Measurements from ENCODE around the gene LARP4. TPM values are rescaled to one million over a fixed set of nuclear protein-coding genes. Genes with fewer than 3 reads are reported as not detected.

Gene LARP4
- total RNA-seq, 2 experiments from 2014 or later, result 32.9 to 84.1 TPM

GRCh38 chr12:50504798-50505674, 104.4 kb downstream of the LARP4 start, which contains the start of gene DIP2B:
Gene DIP2B (plus strand): TSS chr12:50504985. CDS start chr12:50505141, 156 bp downstream.
- Histone ChIP-seq H3K4me1 (ENCODE audit: insufficient read depth, low read length, poor library complexity, severe bottlenecking) (peaks cover 11% of the 10 kb centered on the region), H3K4me3 (ENCODE audit: low read depth, low read length, poor library complexity, severe bottlenecking) (peak within 1 kb of the TSS; percentile 91)
- POLR2A ChIA-PET, result interaction anchor here (0.6 to 2.1 kb wide), 5 partner anchors 15 to 159 kb away, joined by 3 to 14 read pairs (median 7); no protein-coding TSS in a partner anchor

GRCh38 chr12:50505675-50506530, 105.2 kb downstream of the LARP4 start:
- Histone ChIP-seq H3K4me1 (ENCODE audit: insufficient read depth, low read length, poor library complexity, severe bottlenecking) (peaks cover 11% of the 10 kb centered on the region), H3K9me3 (ENCODE audit: low read length) (no peaks in the 10 kb centered on the region), H3K79me2 (ENCODE audit: insufficient read depth, low read depth, low read length) (peaks cover 34% of the 10 kb centered on the region; the same call in 1 of the 2 replicates), H3K4me2 (ENCODE audit: low read length) (peak overlapping the region; percentile 80), H3K36me3 (ENCODE audit: insufficient read depth, low read length) (no peaks in the 10 kb centered on the region), H3K4me3 (ENCODE audit: low read depth, low read length, poor library complexity, severe bottlenecking) (peak overlapping the region; percentile 91), H2AFZ (ENCODE audit: low read length) (peak overlapping the region; percentile 55), H3K27ac (ENCODE audit: low read depth, low read length, poor library complexity, severe bottlenecking) (peak overlapping the region; percentile 56), H4K20me1 (ENCODE audit: insufficient read depth, low read length) (peaks cover 14% of the 10 kb centered on the region), H3K9me2 (ENCODE audit: insufficient read depth, low read length) (no peaks in the 10 kb centered on the region)
- TF ChIP-seq CTCF (conservative IDR thresholded peaks at IDR 0.05; ENCODE audit: low read length) (no peak), EZH2phosphoT487 (IDR thresholded peaks at IDR 0.05; ENCODE audit: borderline replicate concordance, low read depth, low read length) (no peak)
- DNase-seq (ENCODE audit: low spot score), result peak; percentile 60
- CTCF ChIA-PET (ENCODE audit: unreplicated experiment), result interaction anchor here (1.9 kb wide), 1 partner anchor 132 kb away, joined by 5 read pairs; no protein-coding TSS in a partner anchor
- intact Hi-C loops (cut with micrococcal nuclease; ENCODE audit: unreplicated experiment), result no loop called here
- TSS peak; percentile 63 for BruUV-seq (replicated peaks)
- POLR2A ChIA-PET, result interaction anchor here (0.6 to 2.1 kb wide), 8 partner anchors 9 to 134 kb away, joined by 3 to 14 read pairs (median 3); no protein-coding TSS in a partner anchor

More at GRCh38 chr12:50504798-50505674, 104.4 kb downstream of the LARP4 start, which contains the start of gene DIP2B:
- Histone ChIP-seq H3K79me2 (ENCODE audit: insufficient read depth, low read depth, low read length) (peaks cover 34% of the 10 kb centered on the region; the same call in 1 of the 2 replicates), H3K9me3 (ENCODE audit: low read length) (no peaks in the 10 kb centered on the region), H3K4me2 (ENCODE audit: low read length) (peak within 1 kb of the TSS; percentile 80), H3K36me3 (ENCODE audit: insufficient read depth, low read length) (no peaks in the 10 kb centered on the region), H4K20me1 (ENCODE audit: insufficient read depth, low read length) (peaks cover 14% of the 10 kb centered on the region), H3K27ac (ENCODE audit: low read depth, low read length, poor library complexity, severe bottlenecking) (peak within 1 kb of the TSS; percentile 56), H2AFZ (ENCODE audit: low read length) (peak within 1 kb of the TSS; percentile 55), H3K9me2 (ENCODE audit: insufficient read depth, low read length) (no peaks in the 10 kb centered on the region)
- CTCF ChIA-PET (ENCODE audit: unreplicated experiment), result interaction anchor here (0.6 to 1.9 kb wide), 3 partner anchors 19 to 420 kb away, joined by 3 to 5 read pairs (median 5); partner anchors contain the start of gene SMARCD1
- peak; percentile 95 for DNase-seq (ENCODE audit: low spot score)
- BruUV-seq (replicated peaks), result no TSS peak
- intact Hi-C loops (cut with micrococcal nuclease; ENCODE audit: unreplicated experiment), result loop anchor here (1.0 kb wide), 2 partner anchors 133 to 229 kb away; no protein-coding TSS in a partner anchor
- TF ChIP-seq CTCF (conservative IDR thresholded peaks at IDR 0.05; ENCODE audit: low read length) (peak; percentile 86), EZH2phosphoT487 (IDR thresholded peaks at IDR 0.05; ENCODE audit: borderline replicate concordance, low read depth, low read length) (no peak)
